ENCODE results near the gene RAPGEF1.

- TF ChIP-seq CTCF (IDR thresholded peaks at IDR 0.05) (no peak), POLR2A (IDR thresholded peaks at IDR 0.05) (no peak)
Measured at GRCh38 chr9:131700076-131700475, 39.8 kb downstream of the RAPGEF1 start.
